ENCODE measurements around the gene OCIAD2.

The OCIAD2 gene

DNA sequence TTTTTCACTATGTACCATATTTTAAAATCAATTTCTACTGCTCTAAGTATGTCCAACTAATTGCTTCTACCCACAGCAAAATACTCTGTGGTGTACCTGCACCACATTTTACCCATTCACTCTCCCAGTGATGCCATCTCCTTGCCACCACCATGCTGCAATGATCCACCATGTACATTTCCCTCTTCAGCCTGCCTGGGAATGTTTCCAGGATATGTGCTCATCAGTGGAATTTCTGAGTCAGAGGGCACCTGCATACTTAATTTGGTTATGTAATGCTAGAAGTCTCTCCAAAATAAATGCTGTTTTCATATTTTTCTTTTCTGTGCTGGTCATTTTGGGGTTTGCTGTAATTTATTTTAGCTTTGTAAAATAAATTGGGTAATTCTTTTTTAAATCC is 33.2 kb upstream of the OCIAD2 start:
- H3K79me2 ChIP-seq (ENCODE audit: insufficient read depth, low read length) = no peaks in the 10 kb centered on the region
- no peak overlapping the region for H2AFZ ChIP-seq (ENCODE audit: low read depth, low read length, severe bottlenecking)
- H3K27me3 ChIP-seq (ENCODE audit: low read length) = no peaks in the 10 kb centered on the region
- no peak overlapping the region for H3K4me2 ChIP-seq (ENCODE audit: low read depth, low read length, poor library complexity, severe bottlenecking)
- H3F3A ChIP-seq (ENCODE audit: insufficient read depth) = no peaks in the 10 kb centered on the region
- TF ChIP-seq EZH2phosphoT487 (conservative IDR thresholded peaks at IDR 0.05; ENCODE audit: low read length) (no peak), CTCF (IDR thresholded peaks at IDR 0.05; ENCODE audit: insufficient read depth, low read length, poor library complexity, severe bottlenecking) (no peak)
- no peaks in the 10 kb centered on the region for H4K20me1 ChIP-seq (ENCODE audit: low read depth, low read length)
- H3K36me3 ChIP-seq (ENCODE audit: low read length) = no peaks in the 10 kb centered on the region
- H3K9ac ChIP-seq (ENCODE audit: low read length) = no peak overlapping the region
- H3K27ac ChIP-seq (ENCODE audit: low read depth, low read length) = no peak overlapping the region
- H3K9me2 ChIP-seq (replicated peaks; ENCODE audit: insufficient read depth, low read length) = no peaks in the 10 kb centered on the region
- no peaks in the 10 kb centered on the region for H3K9me3 ChIP-seq (ENCODE audit: insufficient read depth, low read length)
- H3K4me3 ChIP-seq (ENCODE audit: insufficient read depth, low read length, poor library complexity, severe bottlenecking) = no peak overlapping the region

DNA sequence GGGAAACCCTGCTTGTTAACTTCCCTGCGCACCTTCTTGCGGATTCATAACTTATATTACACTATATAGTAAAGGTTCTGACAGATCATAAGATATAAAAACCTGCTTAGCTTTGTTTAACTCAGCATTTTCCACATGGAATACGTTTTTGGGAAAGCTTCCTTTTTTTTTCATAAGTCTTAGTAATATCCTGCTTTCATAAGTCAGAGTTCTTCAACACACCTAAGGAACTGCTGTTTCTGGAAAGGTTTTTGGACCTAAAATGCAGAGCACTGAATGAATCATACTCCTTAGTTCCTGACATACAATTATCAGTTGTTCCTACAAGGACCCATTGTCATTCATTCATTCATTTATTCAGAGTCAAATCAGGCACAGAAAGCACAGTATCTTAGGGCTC is 32.3 kb upstream of the OCIAD2 start:
- no peak overlapping the region for H3K9ac ChIP-seq (ENCODE audit: low read length)
- TF ChIP-seq CTCF (IDR thresholded peaks at IDR 0.05; ENCODE audit: insufficient read depth, low read length, poor library complexity, severe bottlenecking) = no peak
- TF ChIP-seq EZH2phosphoT487 (conservative IDR thresholded peaks at IDR 0.05; ENCODE audit: low read length) = no peak
- H3K27ac ChIP-seq (ENCODE audit: low read depth, low read length) = no peak overlapping the region
- H3K4me2 ChIP-seq (ENCODE audit: low read depth, low read length, poor library complexity, severe bottlenecking) = no peak overlapping the region
- no peaks in the 10 kb centered on the region for H3K36me3 ChIP-seq (ENCODE audit: low read length)
- H3F3A ChIP-seq (ENCODE audit: insufficient read depth) = no peaks in the 10 kb centered on the region
- no peak overlapping the region for H2AFZ ChIP-seq (ENCODE audit: low read depth, low read length, severe bottlenecking)
- H3K9me3 ChIP-seq (ENCODE audit: insufficient read depth, low read length) = no peaks in the 10 kb centered on the region
- no peaks in the 10 kb centered on the region for H3K27me3 ChIP-seq (ENCODE audit: low read length)
- H3K4me3 ChIP-seq (ENCODE audit: insufficient read depth, low read length, poor library complexity, severe bottlenecking) = no peak overlapping the region
- H4K20me1 ChIP-seq (ENCODE audit: low read depth, low read length) = no peaks in the 10 kb centered on the region
- no peaks in the 10 kb centered on the region for H3K9me2 ChIP-seq (replicated peaks; ENCODE audit: insufficient read depth, low read length)
- H3K79me2 ChIP-seq (ENCODE audit: insufficient read depth, low read length) = no peaks in the 10 kb centered on the region

DNA sequence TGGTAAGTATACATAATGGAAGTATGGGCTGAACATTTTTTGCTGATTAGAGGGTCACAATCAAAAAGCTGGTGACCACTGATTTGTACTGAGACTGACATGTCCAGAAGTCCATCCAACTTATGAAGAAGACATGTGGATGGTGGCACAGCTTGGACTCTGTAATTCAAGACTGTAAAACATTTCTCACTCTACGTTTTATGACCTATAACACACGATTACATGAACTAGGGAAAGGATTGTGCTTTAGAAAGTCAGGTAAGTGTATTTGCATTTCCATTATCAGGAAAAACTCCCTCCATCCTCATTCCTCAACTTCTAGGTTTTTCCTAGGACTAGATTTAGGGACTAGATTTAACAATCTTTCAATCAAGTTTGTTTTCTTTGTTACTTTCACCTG is 30.5 kb upstream of the OCIAD2 start:
- Histone ChIP-seq H3K9ac (ENCODE audit: low read length) (no peak overlapping the region), H3K79me2 (ENCODE audit: insufficient read depth, low read length) (no peaks in the 10 kb centered on the region), H4K20me1 (ENCODE audit: low read depth, low read length) (no peaks in the 10 kb centered on the region), H3K36me3 (ENCODE audit: low read length) (no peaks in the 10 kb centered on the region), H3K4me2 (ENCODE audit: low read depth, low read length, poor library complexity, severe bottlenecking) (no peak overlapping the region), H3K9me3 (ENCODE audit: insufficient read depth, low read length) (no peaks in the 10 kb centered on the region), H3K9me2 (replicated peaks; ENCODE audit: insufficient read depth, low read length) (no peaks in the 10 kb centered on the region), H3F3A (ENCODE audit: insufficient read depth) (no peaks in the 10 kb centered on the region), H3K27ac (ENCODE audit: low read depth, low read length) (no peak overlapping the region), H2AFZ (ENCODE audit: low read depth, low read length, severe bottlenecking) (no peak overlapping the region), H3K4me3 (ENCODE audit: insufficient read depth, low read length, poor library complexity, severe bottlenecking) (no peak overlapping the region), H3K27me3 (ENCODE audit: low read length) (no peaks in the 10 kb centered on the region)
- no peak for TF ChIP-seq CTCF (IDR thresholded peaks at IDR 0.05; ENCODE audit: insufficient read depth, low read length, poor library complexity, severe bottlenecking)
- no peak for TF ChIP-seq EZH2phosphoT487 (conservative IDR thresholded peaks at IDR 0.05; ENCODE audit: low read length)

Measured in SU-DHL-6 (cell line).